LNCAP (cell line): ENCODE data around the gene SLC39A2.

Source experiments
- TF ChIP-seq, protein P1 (sequence below): fragments of 450-650 bp; IDR thresholded peaks from 2 replicates; pipeline ENCODE4 v1.5.1; 2017; ENCODE audit warnings: mild to moderate bottlenecking

Gene SLC39A2

DNA sequence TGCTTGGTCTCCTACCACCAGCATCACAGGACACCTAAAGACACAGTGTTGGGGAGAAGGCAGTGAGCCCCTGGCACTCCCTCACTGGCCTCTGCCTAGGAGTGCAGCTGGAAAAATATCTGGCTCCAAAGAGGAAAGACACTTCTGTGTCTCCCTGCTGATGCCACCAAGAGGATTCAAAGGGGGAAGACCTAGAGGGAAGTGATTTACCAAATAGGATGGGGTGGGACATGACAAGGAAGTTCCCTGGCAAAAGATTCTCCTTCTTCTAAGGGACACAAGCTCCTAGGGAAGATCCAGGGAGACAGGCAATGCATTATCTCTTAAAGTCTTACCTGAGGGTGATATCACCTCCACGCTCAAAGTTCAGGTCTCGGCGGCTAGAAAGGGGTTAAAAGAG, 19.7 kb downstream of the SLC39A2 start:
- TF ChIP-seq, protein P1, sequence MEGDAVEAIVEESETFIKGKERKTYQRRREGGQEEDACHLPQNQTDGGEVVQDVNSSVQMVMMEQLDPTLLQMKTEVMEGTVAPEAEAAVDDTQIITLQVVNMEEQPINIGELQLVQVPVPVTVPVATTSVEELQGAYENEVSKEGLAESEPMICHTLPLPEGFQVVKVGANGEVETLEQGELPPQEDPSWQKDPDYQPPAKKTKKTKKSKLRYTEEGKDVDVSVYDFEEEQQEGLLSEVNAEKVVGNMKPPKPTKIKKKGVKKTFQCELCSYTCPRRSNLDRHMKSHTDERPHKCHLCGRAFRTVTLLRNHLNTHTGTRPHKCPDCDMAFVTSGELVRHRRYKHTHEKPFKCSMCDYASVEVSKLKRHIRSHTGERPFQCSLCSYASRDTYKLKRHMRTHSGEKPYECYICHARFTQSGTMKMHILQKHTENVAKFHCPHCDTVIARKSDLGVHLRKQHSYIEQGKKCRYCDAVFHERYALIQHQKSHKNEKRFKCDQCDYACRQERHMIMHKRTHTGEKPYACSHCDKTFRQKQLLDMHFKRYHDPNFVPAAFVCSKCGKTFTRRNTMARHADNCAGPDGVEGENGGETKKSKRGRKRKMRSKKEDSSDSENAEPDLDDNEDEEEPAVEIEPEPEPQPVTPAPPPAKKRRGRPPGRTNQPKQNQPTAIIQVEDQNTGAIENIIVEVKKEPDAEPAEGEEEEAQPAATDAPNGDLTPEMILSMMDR = no peak

DNA sequence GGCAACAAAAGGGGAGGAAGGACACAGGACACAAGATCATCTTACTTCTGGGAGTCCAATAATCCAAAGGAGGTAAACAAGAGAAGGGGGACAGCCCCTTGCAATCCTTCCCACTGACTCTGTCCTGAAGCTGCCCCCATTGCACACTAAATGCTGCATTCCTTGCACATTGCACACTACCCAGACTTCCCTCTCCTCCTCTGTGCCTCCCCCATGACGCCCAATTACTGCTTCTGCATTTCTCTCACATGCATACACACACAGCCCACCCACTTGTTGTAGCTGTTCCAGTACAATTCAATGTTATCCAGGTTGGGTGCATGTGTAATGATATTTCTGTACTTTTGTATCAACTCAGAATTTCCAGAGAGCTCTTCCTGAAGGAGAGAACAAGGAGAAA, 20.3 kb downstream of the SLC39A2 start:
- TF ChIP-seq, protein P1 = no peak

DNA sequence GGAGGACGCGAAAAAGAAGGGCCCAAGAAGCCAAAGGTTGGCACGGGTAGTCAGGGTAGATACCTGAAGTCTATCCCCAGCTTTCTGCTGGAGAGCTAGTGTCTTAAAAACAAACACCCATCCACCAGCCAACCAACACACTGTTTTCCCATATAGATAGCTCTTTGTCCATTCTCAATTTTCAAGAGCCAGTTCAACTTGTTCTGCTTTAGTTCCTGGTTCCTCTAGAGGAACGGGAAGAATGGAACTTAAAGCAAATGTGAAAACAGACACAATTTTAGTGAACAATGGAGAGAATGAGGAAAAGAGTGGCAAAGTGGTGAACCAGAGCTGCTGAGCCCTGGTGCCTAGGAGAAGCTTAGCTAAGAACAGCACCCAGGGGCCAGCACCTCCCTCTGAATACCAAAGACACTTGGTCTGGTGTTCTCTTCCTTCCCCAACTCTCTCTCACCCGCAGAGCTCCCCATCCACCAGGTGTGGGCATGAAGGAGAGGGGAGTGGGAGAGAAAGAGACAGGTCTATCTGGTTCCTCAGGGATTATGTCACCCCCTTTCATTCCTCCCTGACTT, 22.0 kb downstream of the SLC39A2 start:
- TF ChIP-seq, protein P1 = no peak

DNA sequence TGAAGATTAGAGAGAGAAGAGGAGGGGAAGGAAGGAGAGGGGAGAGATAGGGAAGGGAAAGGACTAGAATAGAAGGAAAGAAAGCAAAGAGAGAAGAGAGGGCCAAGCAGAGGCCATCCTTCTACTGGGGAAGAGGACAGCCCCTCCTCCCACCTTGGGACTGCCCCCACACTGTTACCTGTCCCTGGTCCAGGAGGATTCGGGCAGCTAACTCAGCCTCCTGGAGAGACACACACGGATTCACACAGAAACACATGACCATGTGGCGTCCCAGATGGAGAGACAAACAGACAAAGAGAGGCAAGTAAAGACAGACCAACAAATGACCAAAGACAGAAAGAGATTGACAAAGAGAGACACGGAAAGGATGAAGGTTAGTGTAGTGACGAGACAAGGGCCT, 23.6 kb downstream of the SLC39A2 start:
- TF ChIP-seq, protein P1 = no peak

DNA sequence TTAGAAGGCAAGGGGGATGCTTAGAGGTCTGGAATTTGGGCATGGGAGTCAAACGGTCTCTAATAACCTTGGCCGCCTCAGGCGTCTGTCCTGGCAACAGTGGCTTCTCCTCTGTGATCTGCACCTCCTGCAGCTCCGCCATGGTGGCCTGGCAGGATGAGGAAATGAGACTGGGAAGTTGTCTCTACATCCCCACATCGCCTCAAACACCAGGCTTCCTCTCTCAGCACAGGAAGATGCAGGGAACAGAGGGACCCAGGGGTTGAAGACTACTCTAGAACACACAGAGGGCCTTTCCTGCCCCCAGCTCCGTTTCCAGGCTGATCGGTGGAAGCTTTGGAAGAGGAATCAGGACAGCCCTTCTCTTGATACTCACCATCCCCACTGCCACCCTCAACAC, 24.1 kb downstream of the SLC39A2 start:
- TF ChIP-seq, protein P1 = no peak

DNA sequence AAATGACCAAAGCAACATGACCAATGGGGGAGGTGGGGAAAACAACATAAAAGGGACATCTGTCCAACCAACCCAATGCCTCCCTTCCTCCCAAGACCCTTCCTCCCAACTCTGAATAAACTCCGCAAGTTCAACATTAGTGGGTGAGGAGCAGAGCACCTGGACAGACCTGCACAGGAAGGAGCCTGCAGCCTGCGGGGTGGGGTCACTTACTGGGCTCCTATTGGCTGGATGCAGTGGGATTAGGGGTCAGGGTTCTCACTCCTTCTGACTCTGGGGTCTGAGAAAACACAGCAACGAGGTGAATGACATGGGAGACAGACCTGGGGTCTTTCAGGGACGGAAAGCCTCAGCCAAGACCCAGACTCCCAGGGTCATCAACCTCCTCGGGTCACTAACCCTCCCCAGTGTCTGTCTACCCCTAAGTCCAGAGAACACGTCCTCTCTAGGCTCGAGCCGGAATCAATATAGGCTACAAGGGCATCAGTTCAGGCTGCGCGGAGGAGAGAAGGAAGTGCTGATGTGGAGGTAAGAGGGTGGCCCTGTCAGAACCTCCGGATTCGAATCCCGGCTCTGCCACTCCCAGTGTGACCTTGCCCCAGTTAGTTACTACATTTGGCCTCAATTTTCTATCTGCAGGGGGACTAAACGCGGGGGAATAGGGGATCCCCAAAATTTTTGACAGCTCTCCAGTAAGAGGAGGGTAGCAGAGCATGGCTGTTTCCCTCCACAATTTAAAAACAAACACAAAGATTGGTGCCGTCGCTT, 24.9 kb downstream of the SLC39A2 start:
- TF ChIP-seq, protein P1 = no peak

DNA sequence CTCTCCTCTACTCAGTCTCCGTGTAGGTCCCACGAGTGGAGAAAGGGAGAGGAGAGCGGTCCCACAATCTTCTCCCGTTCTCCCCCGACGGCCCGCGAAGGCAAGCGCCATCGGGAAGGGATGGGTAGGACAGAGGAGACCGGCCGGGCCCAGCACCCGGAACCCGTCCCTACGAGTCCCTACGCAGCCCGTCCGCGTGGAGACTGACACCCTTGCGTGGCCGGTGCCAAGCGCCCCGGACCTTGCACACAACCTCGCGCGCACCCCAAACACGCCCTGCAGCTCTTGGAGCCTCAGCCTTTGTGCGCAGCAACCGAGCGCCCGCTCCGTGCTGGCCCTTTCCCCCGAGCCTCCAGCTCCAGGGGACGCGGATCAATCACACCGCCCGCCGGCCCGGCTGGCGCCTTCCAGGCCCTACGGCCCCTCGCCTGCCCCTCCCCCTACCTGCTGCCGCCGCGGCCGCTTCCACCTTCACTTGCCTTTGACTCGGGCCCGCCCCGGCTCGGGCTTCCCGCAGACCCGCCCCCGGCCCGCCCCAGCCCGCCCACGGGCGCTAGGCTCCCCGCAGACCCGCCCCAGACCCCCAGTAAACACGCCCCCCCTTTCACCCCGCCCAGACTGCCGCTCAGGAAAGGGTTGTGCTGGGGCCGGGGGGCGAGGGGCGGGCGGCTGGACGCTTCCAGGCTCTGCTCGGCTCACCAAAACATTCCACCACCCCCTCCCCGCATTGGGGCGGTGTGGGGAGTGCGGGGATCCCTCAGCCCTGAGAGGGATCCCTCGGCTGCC, 25.7 kb downstream of the SLC39A2 start, which contains the start of gene NDRG2:
Gene NDRG2, minus strand, starts transcription at position 477 of the 786 bp plus-strand sequence. CDS start 1,746 bp downstream, outside the sequence.
- TF ChIP-seq, protein P1 = no peak
